GM23338 (cell line): ENCODE measurements around the gene SMU1. TPM values are rescaled to one million over a fixed set of nuclear protein-coding genes. Genes with fewer than 3 reads are reported as not detected.
A peak's percentile ranks its signal among the peaks of the same experiment; 100 is the strongest.

Source experiments
- ATAC-seq: fragments of 200-7000 bp; cut with Tn5 transposase; 3 replicates; pipeline ENCODE4 v1.9.1; 2020
- DNase-seq: peaks from one replicate; pipeline ENCODE4 v3.0.0-alpha.2; 2015; ENCODE audit warnings: low spot score
- H2AFZ ChIP-seq: fragments of 200-600 bp; sonication (generic); 2 replicates; pipeline ENCODE4 v1.8.0; 2016; ENCODE audit warnings: antibody characterized with exemption, mild to moderate bottlenecking, moderate library complexity
- H3F3A ChIP-seq: fragments of 200-600 bp; sonication (generic); replicated peaks from 2 replicates; pipeline ENCODE4 v1.8.0; 2017; ENCODE audit warnings: antibody characterized with exemption, mixed run types, low read depth
- H3K27ac ChIP-seq: fragments of 200-600 bp; sonication (generic); 2 replicates; pipeline ENCODE4 v1.6.1; 2016; ENCODE audit warnings: low read depth
- H3K27me3 ChIP-seq: fragments of 200-600 bp; sonication (generic); 2 replicates; pipeline ENCODE4 v1.8.0; 2016; ENCODE audit warnings: mild to moderate bottlenecking, mixed run types, moderate library complexity; ENCODE audit not compliant: insufficient read depth
- H3K36me3 ChIP-seq: fragments of 200-600 bp; sonication (generic); 2 replicates; pipeline ENCODE4 v1.8.0; 2016; ENCODE audit warnings: mild to moderate bottlenecking; ENCODE audit not compliant: insufficient read depth
- H3K4me1 ChIP-seq: fragments of 200-600 bp; sonication (generic); 2 replicates; pipeline ENCODE4 v1.8.0; 2016; ENCODE audit warnings: mild to moderate bottlenecking, moderate library complexity; ENCODE audit not compliant: insufficient read depth
- H3K4me2 ChIP-seq: fragments of 200-600 bp; sonication (generic); 2 replicates; pipeline ENCODE4 v1.7.1; 2017; ENCODE audit warnings: mixed run types
- H3K4me3 ChIP-seq: fragments of 200-600 bp; sonication (generic); 2 replicates; pipeline ENCODE4 v1.6.1; 2016; ENCODE audit warnings: mixed run types
- H3K79me2 ChIP-seq: fragments of 200-600 bp; sonication (generic); replicated peaks from 2 replicates; pipeline ENCODE4 v1.8.0; 2017; ENCODE audit warnings: mild to moderate bottlenecking; ENCODE audit not compliant: insufficient read depth
- H3K9me2 ChIP-seq: fragments of 200-600 bp; sonication (generic); 2 replicates; pipeline ENCODE4 v1.8.0; 2017; ENCODE audit not compliant: insufficient read depth
- H4K20me1 ChIP-seq: fragments of 200-600 bp; sonication (generic); replicated peaks from 2 replicates; pipeline ENCODE4 v1.8.0; 2017; ENCODE audit warnings: mild to moderate bottlenecking; ENCODE audit not compliant: insufficient read depth
- H3K27ac Mint-ChIP-seq: 2 replicates; pipeline ENCODE4 v1.8.0; 2020; ENCODE audit warnings: inconsistent platforms, mild to moderate bottlenecking, moderate library complexity, mixed read lengths
- H3K27me3 Mint-ChIP-seq: 3 replicates; pipeline ENCODE4 v1.8.0; 2022; ENCODE audit warnings: low read depth, mild to moderate bottlenecking, moderate library complexity, mixed read lengths, inconsistent platforms; ENCODE audit not compliant: insufficient read depth, poor library complexity
- H3K36me3 Mint-ChIP-seq: 3 replicates; pipeline ENCODE4 v1.8.0; 2021; ENCODE audit warnings: low read depth, mild to moderate bottlenecking, inconsistent platforms, moderate library complexity, mixed read lengths
- H3K4me1 Mint-ChIP-seq: 3 replicates; pipeline ENCODE4 v1.8.0; 2020; ENCODE audit warnings: mild to moderate bottlenecking, inconsistent platforms, mixed read lengths
- H3K4me3 Mint-ChIP-seq: 3 replicates; pipeline ENCODE4 v1.8.0; 2021; ENCODE audit warnings: moderate library complexity, mild to moderate bottlenecking, inconsistent platforms, mixed read lengths
- H3K9me3 Mint-ChIP-seq: 3 replicates; pipeline ENCODE4 v1.8.0; 2020; ENCODE audit warnings: moderate library complexity, mild to moderate bottlenecking, inconsistent platforms, mixed read lengths
- EZH2 ChIP-seq: fragments of 200-600 bp; sonication (generic); IDR thresholded peaks from one replicate; pipeline ENCODE4 v1.8.0; 2017; ENCODE audit warnings: antibody characterized with exemption, mild to moderate bottlenecking, low read depth; ENCODE audit not compliant: unreplicated experiment
- EZH2phosphoT487 ChIP-seq: fragments of 200-600 bp; sonication (generic); IDR thresholded peaks from one replicate; pipeline ENCODE4 v1.8.1; 2018; ENCODE audit warnings: antibody characterized with exemption; ENCODE audit not compliant: unreplicated experiment
- JUNB ChIP-seq: IDR thresholded peaks from one replicate; pipeline ENCODE4 v1.6.1; 2016; ENCODE audit warnings: antibody characterized with exemption; ENCODE audit not compliant: unreplicated experiment
- NANOG ChIP-seq: IDR thresholded peaks from 2 replicates; pipeline ENCODE4 v1.6.1; 2016; ENCODE audit warnings: antibody characterized with exemption, borderline replicate concordance
- POLR2AphosphoS5 ChIP-seq: IDR thresholded peaks from 2 replicates; pipeline ENCODE4 v1.6.1; 2016; ENCODE audit warnings: antibody characterized with exemption, low read depth
- STAT1 ChIP-seq: IDR thresholded peaks from one replicate; pipeline ENCODE4 v1.6.1; 2016; ENCODE audit warnings: antibody characterized with exemption; ENCODE audit not compliant: unreplicated experiment
- ZNF114 ChIP-seq: fragments of 250-450 bp; sonication (Bioruptor Pico); IDR thresholded peaks from 2 replicates; pipeline ENCODE4 v1.5.0; 2020; ENCODE audit warnings: mild to moderate bottlenecking, moderate library complexity
- polyA plus RNA-seq: library from polyadenylated mRNA; unstranded; fragments of >200 nt; fragmentation: Nextera tagmentation; extraction: Ambion mirVana; gene quantifications from 2 replicates; pipeline ENCODE4 v1.2.1, GENCODE V29; 2016
- total RNA-seq: library from RNA; depleted of rRNA; stranded (reverse); fragments of >200 nt; shearing (Covaris generic); gene quantifications from 2 replicates; pipeline ENCODE4 v1.2.3, GENCODE V29; 2014
- TF ChIP-seq, protein P1 (sequence below), 2 experiments: fragments of 200-600 bp in 1 of 2; sonication (generic) in 1 of 2; conservative IDR thresholded peaks; 2 replicates each; pipeline versions ENCODE4 v1.5.1 to v1.6.1; 2016 to 2017; ENCODE audit warnings: antibody characterized with exemption in 2 of 2, low read depth in 2 of 2, mild to moderate bottlenecking in 2 of 2, moderate library complexity in 1 of 2
- TF ChIP-seq, protein P2 (sequence below): IDR thresholded peaks from 2 replicates; pipeline ENCODE4 v1.6.1; 2016; ENCODE audit warnings: antibody characterized with exemption
- TF ChIP-seq, protein P3 (sequence below): IDR thresholded peaks from one replicate; pipeline ENCODE4 v1.6.1; 2018; ENCODE audit warnings: antibody characterized with exemption; ENCODE audit not compliant: unreplicated experiment

SMU1 gene
- total and polyA plus RNA-seq, 2 experiments from 2014 or later: 14.3 to 23.8 TPM

DNA sequence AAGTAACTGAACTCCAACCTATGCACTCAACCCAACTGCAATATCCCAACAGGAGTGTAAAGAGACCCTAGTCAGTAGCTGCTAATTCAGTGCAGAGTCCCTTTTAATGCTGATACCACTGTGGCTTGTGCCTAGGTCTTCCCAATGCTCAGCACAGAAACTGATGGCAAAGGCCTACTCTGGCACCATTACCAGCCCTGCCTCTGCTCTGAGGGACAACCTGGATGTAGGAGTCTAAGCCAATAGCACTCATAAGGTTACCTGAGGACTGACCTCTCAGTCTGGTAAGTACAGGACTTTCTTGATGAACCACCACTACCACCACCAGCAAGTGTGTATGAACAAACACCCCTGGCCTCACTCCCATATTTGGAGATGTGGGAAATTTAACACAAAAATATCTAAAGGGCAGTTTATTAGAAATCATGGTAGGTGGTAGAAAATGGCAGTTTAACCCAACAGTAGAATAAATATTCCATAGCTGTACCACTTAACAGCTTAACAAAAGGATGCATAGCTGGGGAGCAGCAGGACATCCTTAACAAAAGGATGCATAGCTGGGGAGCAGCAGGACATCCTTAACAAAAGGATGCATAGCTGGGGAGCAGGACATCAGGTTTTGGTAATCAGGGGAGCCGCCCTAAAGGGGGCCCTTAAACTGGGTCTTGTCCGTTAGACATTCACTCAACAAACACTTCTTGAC, 62.4 kb downstream of the SMU1 start:
- H3K36me3 Mint-ChIP-seq: peaks cover 4% of the 10 kb centered on the region; the same call in 1 of the 3 replicates
- 0 out of 2 replicates have a peak, but pooled peaks have one; percentile 18 for TF ChIP-seq NANOG
- TF ChIP-seq, protein P1, sequence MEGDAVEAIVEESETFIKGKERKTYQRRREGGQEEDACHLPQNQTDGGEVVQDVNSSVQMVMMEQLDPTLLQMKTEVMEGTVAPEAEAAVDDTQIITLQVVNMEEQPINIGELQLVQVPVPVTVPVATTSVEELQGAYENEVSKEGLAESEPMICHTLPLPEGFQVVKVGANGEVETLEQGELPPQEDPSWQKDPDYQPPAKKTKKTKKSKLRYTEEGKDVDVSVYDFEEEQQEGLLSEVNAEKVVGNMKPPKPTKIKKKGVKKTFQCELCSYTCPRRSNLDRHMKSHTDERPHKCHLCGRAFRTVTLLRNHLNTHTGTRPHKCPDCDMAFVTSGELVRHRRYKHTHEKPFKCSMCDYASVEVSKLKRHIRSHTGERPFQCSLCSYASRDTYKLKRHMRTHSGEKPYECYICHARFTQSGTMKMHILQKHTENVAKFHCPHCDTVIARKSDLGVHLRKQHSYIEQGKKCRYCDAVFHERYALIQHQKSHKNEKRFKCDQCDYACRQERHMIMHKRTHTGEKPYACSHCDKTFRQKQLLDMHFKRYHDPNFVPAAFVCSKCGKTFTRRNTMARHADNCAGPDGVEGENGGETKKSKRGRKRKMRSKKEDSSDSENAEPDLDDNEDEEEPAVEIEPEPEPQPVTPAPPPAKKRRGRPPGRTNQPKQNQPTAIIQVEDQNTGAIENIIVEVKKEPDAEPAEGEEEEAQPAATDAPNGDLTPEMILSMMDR (conservative IDR thresholded peaks at IDR 0.05; ENCODE audit: low read depth in 2 of 2): no peak
- H3K27me3 Mint-ChIP-seq: peaks cover 6% of the 10 kb centered on the region
- no peaks in the 10 kb centered on the region for H3K9me3 Mint-ChIP-seq
- H3K4me2 ChIP-seq: peak overlapping the region; percentile 35
- DNase-seq (peak; percentile 33), ATAC-seq (peak; percentile 85)
- H4K20me1 ChIP-seq: no peaks in the 10 kb centered on the region; the same call in 1 of the 2 replicates
- H3K4me3 ChIP-seq: no peak overlapping the region
- no peaks in the 10 kb centered on the region for H3K9me2 ChIP-seq
- peaks cover 5% of the 10 kb centered on the region; the same call in 1 of the 2 replicates for H3F3A ChIP-seq
- peak overlapping the region; percentile 92; the same call in 1 of the 2 replicates for H3K27ac Mint-ChIP-seq
- H3K79me2 ChIP-seq: peaks cover 16% of the 10 kb centered on the region; the same call in 1 of the 2 replicates
- no peak overlapping the region for H2AFZ ChIP-seq
- peaks cover 34% of the 10 kb centered on the region for H3K4me1 ChIP-seq
- H3K27ac ChIP-seq: peak overlapping the region; percentile 89
- no peaks in the 10 kb centered on the region for H3K27me3 ChIP-seq
- no peaks in the 10 kb centered on the region for H3K36me3 ChIP-seq
- H3K4me3 Mint-ChIP-seq: peak overlapping the region; percentile 22; the same call in 1 of the 3 replicates
- H3K4me1 Mint-ChIP-seq: peaks cover 29% of the 10 kb centered on the region

DNA sequence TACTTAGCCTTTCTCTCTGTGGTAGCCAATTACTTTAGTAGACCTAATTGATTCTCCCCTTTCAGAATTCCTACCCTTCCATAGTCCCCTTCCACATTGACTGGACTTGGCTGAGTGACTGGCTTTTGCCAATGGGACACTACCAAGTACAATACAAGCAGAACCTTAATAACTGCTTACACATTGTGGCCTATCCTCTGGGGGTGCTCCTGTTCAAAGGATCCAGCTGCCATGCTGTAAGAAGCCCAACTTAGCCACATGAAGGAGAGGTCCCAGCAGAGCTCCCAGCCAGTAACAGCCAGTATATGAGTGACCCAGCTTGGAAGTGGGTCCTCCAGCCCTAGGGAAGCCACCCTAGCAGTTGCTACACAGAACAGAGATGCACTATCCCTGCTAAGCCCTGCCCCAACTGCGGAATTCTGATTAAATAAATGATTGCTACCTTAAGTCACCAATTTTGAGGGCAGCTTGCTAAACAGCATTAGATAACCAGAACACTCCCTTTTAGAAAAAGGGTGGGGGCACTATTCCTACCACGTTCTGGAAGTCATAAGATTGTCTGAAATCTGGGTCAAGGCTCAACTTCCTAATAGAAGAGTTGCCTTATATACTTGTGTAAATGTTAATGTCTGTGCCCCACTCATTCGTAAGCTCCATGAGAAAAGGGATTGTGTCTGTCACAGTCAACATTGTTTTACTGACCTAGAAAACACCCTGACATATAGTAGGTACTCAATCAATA, 64.0 kb downstream of the SMU1 start:
- Mint-ChIP-seq H3K9me3 (no peaks in the 10 kb centered on the region), H3K4me1 (peaks cover 29% of the 10 kb centered on the region), H3K36me3 (no peaks in the 10 kb centered on the region; the same call in 1 of the 3 replicates), H3K27ac (no peak overlapping the region; the same call in 1 of the 2 replicates), H3K27me3 (peaks cover 6% of the 10 kb centered on the region), H3K4me3 (no peak overlapping the region)
- Histone ChIP-seq H2AFZ (no peak overlapping the region), H3K4me2 (no peak overlapping the region), H3K27me3 (no peaks in the 10 kb centered on the region), H3K36me3 (no peaks in the 10 kb centered on the region), H3F3A (peaks cover 5% of the 10 kb centered on the region; the same call in 1 of the 2 replicates), H3K9me2 (no peaks in the 10 kb centered on the region), H3K27ac (no peak overlapping the region), H3K4me3 (no peak overlapping the region), H3K79me2 (peaks cover 11% of the 10 kb centered on the region; the same call in 1 of the 2 replicates), H4K20me1 (no peaks in the 10 kb centered on the region; the same call in 1 of the 2 replicates), H3K4me1 (peaks cover 28% of the 10 kb centered on the region)
- DNase-seq (no peak), ATAC-seq (no peak)
- TF ChIP-seq EZH2phosphoT487 (no peak), POLR2AphosphoS5 (no peak), EZH2 (no peak), JUNB (no peak), ZNF114 (no peak), STAT1 (no peak), NANOG (no peak)
- TF ChIP-seq, protein P2, sequence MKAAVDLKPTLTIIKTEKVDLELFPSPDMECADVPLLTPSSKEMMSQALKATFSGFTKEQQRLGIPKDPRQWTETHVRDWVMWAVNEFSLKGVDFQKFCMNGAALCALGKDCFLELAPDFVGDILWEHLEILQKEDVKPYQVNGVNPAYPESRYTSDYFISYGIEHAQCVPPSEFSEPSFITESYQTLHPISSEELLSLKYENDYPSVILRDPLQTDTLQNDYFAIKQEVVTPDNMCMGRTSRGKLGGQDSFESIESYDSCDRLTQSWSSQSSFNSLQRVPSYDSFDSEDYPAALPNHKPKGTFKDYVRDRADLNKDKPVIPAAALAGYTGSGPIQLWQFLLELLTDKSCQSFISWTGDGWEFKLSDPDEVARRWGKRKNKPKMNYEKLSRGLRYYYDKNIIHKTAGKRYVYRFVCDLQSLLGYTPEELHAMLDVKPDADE: no peak
- TF ChIP-seq, protein P3, sequence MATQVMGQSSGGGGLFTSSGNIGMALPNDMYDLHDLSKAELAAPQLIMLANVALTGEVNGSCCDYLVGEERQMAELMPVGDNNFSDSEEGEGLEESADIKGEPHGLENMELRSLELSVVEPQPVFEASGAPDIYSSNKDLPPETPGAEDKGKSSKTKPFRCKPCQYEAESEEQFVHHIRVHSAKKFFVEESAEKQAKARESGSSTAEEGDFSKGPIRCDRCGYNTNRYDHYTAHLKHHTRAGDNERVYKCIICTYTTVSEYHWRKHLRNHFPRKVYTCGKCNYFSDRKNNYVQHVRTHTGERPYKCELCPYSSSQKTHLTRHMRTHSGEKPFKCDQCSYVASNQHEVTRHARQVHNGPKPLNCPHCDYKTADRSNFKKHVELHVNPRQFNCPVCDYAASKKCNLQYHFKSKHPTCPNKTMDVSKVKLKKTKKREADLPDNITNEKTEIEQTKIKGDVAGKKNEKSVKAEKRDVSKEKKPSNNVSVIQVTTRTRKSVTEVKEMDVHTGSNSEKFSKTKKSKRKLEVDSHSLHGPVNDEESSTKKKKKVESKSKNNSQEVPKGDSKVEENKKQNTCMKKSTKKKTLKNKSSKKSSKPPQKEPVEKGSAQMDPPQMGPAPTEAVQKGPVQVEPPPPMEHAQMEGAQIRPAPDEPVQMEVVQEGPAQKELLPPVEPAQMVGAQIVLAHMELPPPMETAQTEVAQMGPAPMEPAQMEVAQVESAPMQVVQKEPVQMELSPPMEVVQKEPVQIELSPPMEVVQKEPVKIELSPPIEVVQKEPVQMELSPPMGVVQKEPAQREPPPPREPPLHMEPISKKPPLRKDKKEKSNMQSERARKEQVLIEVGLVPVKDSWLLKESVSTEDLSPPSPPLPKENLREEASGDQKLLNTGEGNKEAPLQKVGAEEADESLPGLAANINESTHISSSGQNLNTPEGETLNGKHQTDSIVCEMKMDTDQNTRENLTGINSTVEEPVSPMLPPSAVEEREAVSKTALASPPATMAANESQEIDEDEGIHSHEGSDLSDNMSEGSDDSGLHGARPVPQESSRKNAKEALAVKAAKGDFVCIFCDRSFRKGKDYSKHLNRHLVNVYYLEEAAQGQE: no peak
- TF ChIP-seq, protein P1 (conservative IDR thresholded peaks at IDR 0.05; ENCODE audit: low read depth in 2 of 2): no peak
